Natural killer cell treated with Interleukin-12 subunit alpha and Interleukin-12 subunit beta and Interleukin-15 and Interleukin-18, amount 100 ng/mL, for 72 hours (primary cell): ENCODE data around the gene TROAP. TPM values are rescaled to one million over a fixed set of nuclear protein-coding genes. Genes with fewer than 3 reads are reported as not detected.
"Not testable (repeated sequence)": the region's sequence is repeated elsewhere in the genome, so short reads cannot be mapped to it uniquely, and the experiment has no call there.

Experiments used
- ATAC-seq, 2 donors: fragments of 150-1000 bp; cut with Tn5 transposase in 1 of 2; sonication (Bioruptor Pico), chemical (Tn5 transposase) in 1 of 2; 2 replicates each; pipeline ENCODE4 v1.10.0; 2021
- DNase-seq: peaks from one replicate; pipeline ENCODE4 v3.0.0; 2022; ENCODE audit warnings: low spot score
- H3K27ac Mint-ChIP-seq, 2 donors: 1 replicate in 1 of 2; 2 replicates in 1 of 2; pipeline ENCODE4 v1.8.0; 2022; ENCODE audit warnings: mixed read lengths in 2 of 2, mild to moderate bottlenecking in 1 of 2, moderate library complexity in 1 of 2
- H3K27me3 Mint-ChIP-seq, 2 donors: 1 replicate in 1 of 2; 2 replicates in 1 of 2; pipeline ENCODE4 v1.8.0; 2022; ENCODE audit warnings: mixed read lengths in 2 of 2
- H3K36me3 Mint-ChIP-seq: one replicate; pipeline ENCODE4 v1.8.0; 2022; ENCODE audit warnings: mixed read lengths
- H3K4me1 Mint-ChIP-seq, 2 donors: 1 replicate in 1 of 2; 2 replicates in 1 of 2; pipeline ENCODE4 v1.8.0; 2022; ENCODE audit warnings: low read depth in 2 of 2, mixed read lengths in 2 of 2, mild to moderate bottlenecking in 1 of 2
- H3K4me3 Mint-ChIP-seq: one replicate; pipeline ENCODE4 v1.8.0; 2022; ENCODE audit warnings: mixed read lengths
- H3K9me3 Mint-ChIP-seq: 2 replicates; pipeline ENCODE4 v1.8.0; 2022; ENCODE audit warnings: mixed read lengths
- total RNA-seq, 2 donors: library from RNA; stranded (reverse); gene quantifications; one replicate each; pipeline ENCODE4 v1.2.3, GENCODE V29; 2022

The TROAP gene
- total RNA-seq, 2 donors from 2014 or later, result 37.4 to 103 TPM

- Mint-ChIP-seq H3K36me3 (no peaks in the 10 kb centered on the region), H3K27ac (no peak overlapping the region), H3K4me1 (peaks cover 0 to 10% of the 10 kb centered on the region in 2 donors), H3K9me3 (no peaks in the 10 kb centered on the region), H3K4me3 (no peak overlapping the region), H3K27me3 (peaks cover 17 to 19% of the 10 kb centered on the region in 2 donors)
- DNase-seq (no peak), ATAC-seq (no peak)
Observed at GRCh38 chr12:49330032-49330619, 7.1 kb downstream of the TROAP start.

- Mint-ChIP-seq H3K4me1 (peaks cover 0 to 9% of the 10 kb centered on the region in 2 donors), H3K27me3 (peaks cover 24 to 26% of the 10 kb centered on the region in 2 donors), H3K4me3 (no peak overlapping the region), H3K9me3 (no peaks in the 10 kb centered on the region), H3K27ac (no peak overlapping the region), H3K36me3 (no peaks in the 10 kb centered on the region)
- ATAC-seq (no peak), DNase-seq (no peak)
Observed at GRCh38 chr12:49330631-49331379, 7.8 kb downstream of the TROAP start.

- H3K4me3 Mint-ChIP-seq, result no peak overlapping the region
- no peak for ATAC-seq
- H3K27me3 Mint-ChIP-seq, result peaks cover 24 to 27% of the 10 kb centered on the region in 2 donors
- no peak for DNase-seq
- no peak overlapping the region for H3K27ac Mint-ChIP-seq
- peaks cover 0 to 7% of the 10 kb centered on the region in 2 donors for H3K4me1 Mint-ChIP-seq
- no peaks in the 10 kb centered on the region for H3K36me3 Mint-ChIP-seq
- no peaks in the 10 kb centered on the region for H3K9me3 Mint-ChIP-seq
Observed at GRCh38 chr12:49331380-49332222, 8.5 kb downstream of the TROAP start.

- Mint-ChIP-seq H3K27me3 (peaks cover 32 to 35% of the 10 kb centered on the region in 2 donors), H3K27ac (no peak overlapping the region), H3K9me3 (no peaks in the 10 kb centered on the region), H3K4me3 (no peak overlapping the region), H3K4me1 (peaks cover 6 to 15% of the 10 kb centered on the region in 2 donors), H3K36me3 (no peaks in the 10 kb centered on the region)
- no peak for ATAC-seq
- DNase-seq, result no peak
Observed at GRCh38 chr12:49332441-49332861, 9.4 kb downstream of the TROAP start.

GRCh38 chr12:49332891-49333371 lies 9.9 kb downstream of the TROAP start:
- H3K27ac Mint-ChIP-seq, result no peak overlapping the region
- DNase-seq (no peak), ATAC-seq (no peak)
- peaks cover 11 to 20% of the 10 kb centered on the region in 2 donors for H3K4me1 Mint-ChIP-seq
- peak overlapping the region; percentile 39 for H3K4me3 Mint-ChIP-seq
- H3K27me3 Mint-ChIP-seq, result peaks cover 36 to 40% of the 10 kb centered on the region in 2 donors
- no peaks in the 10 kb centered on the region for H3K9me3 Mint-ChIP-seq
- H3K36me3 Mint-ChIP-seq, result no peaks in the 10 kb centered on the region

DNA sequence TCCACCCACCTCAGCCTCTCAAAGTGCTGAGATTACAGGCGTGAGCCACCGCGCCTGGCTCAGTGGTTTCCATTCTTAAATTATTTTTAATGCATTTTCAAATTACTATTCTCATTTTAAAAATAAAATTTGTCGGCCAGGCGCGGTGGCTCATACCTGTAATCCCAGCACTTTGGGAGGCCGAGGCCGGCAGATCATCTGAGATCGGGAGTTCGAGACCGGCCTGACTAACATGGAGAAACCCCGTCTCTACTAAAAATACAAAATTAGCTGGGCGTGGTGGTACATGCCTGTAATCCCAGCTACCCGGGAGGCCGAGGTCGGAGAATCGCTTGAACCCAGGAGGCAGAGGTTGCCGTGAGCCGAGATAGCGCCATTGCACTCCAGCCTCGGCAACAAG lies 10.7 kb downstream of the TROAP start:
- H3K36me3 Mint-ChIP-seq, H3K27ac Mint-ChIP-seq, ATAC-seq, H3K9me3 Mint-ChIP-seq, DNase-seq, H3K4me3 Mint-ChIP-seq: not testable (repeated sequence)
- Mint-ChIP-seq H3K4me1 (peaks cover 11 to 20% of the 10 kb centered on the region in 2 donors), H3K27me3 (peaks cover 39 to 46% of the 10 kb centered on the region in 2 donors)

- ATAC-seq (no peak), DNase-seq (no peak)
- Mint-ChIP-seq H3K27me3 (peaks cover 41 to 46% of the 10 kb centered on the region in 2 donors), H3K4me3 (no peak overlapping the region), H3K9me3 (no peaks in the 10 kb centered on the region), H3K4me1 (peaks cover 11 to 20% of the 10 kb centered on the region in 2 donors), H3K36me3 (no peaks in the 10 kb centered on the region), H3K27ac (no peak overlapping the region)
Observed at GRCh38 chr12:49334226-49334625, 11.2 kb downstream of the TROAP start.

DNA sequence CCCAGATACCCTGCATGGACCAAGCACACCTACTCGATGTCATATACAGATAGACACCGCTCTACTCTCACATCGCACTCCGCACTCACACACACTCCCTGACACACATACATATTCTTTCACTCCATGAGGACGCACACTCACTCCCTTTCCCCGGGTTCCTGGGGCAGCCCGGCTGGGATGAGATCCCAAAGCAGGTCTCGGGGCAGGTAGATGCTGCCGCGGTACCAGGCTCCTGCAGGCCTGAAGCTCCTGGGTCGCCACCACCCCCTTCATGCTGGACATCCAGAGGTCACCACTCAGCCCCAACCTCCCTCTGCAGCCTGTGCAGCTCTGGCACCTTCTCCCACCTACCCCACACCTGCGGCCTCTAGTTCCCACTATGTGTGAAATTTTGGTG lies 11.6 kb downstream of the TROAP start:
- H3K4me1 Mint-ChIP-seq, result peaks cover 11 to 20% of the 10 kb centered on the region in 2 donors
- H3K4me3 Mint-ChIP-seq, result no peak overlapping the region
- no peak for DNase-seq
- H3K27ac Mint-ChIP-seq, result no peak overlapping the region
- H3K36me3 Mint-ChIP-seq, result no peaks in the 10 kb centered on the region
- ATAC-seq, result no peak
- H3K9me3 Mint-ChIP-seq, result no peaks in the 10 kb centered on the region
- peaks cover 43 to 48% of the 10 kb centered on the region in 2 donors for H3K27me3 Mint-ChIP-seq

DNA sequence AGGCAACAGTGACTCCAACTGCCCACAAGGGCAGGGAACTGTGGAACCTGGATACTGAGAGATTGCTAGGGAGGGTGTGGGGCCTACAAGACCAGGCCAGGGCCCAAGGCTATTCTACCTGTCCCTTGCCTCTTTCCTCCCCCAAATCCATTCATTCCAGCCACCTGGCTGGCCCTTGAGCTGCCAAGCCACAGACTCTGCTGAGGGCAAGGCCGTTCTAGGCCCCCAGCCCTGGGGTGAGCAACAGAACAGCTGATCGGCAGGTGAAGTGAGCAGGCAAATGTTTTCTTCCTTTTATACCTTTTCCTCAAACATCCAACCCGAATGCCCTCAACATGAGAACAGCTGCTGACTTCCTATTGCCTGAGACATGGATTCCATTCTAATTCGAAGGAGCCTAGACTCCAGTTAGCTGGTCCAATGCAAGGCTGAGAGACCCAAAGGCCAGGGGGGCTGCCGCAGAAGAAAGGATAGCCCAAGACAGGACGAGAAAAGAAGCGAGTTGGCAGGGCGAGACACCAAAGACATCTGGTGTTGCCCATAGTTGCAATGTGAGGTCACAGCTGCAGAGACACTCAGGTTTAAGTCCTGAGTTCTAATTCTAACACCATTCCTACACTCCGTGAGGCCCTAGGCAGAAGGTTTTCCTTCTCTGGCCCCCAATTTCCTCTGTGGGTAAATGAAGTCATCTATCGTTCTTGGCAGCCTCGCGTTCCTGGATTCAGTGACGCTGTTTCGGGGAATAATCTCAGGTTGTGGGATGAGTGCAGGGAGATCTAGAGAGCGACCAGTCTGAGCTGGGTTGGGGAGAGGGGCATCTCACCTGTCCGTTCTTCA lies 12.3 kb downstream of the TROAP start:
- no peaks in the 10 kb centered on the region for H3K36me3 Mint-ChIP-seq
- ATAC-seq (no peak), DNase-seq (no peak)
- H3K27me3 Mint-ChIP-seq, result peaks cover 47 to 55% of the 10 kb centered on the region in 2 donors
- H3K4me1 Mint-ChIP-seq, result peaks cover 11 to 20% of the 10 kb centered on the region in 2 donors
- no peaks in the 10 kb centered on the region for H3K9me3 Mint-ChIP-seq
- no peak overlapping the region for H3K4me3 Mint-ChIP-seq
- H3K27ac Mint-ChIP-seq, result no peak overlapping the region

GRCh38 chr12:49335955-49336644 lies 13.0 kb downstream of the TROAP start:
- Mint-ChIP-seq H3K27ac (no peak overlapping the region), H3K4me3 (no peak overlapping the region)

GRCh38 chr12:49336645-49337584 lies 13.9 kb downstream of the TROAP start, which contains the start of gene C1QL4:
TSS of gene C1QL4 (minus strand) at chr12:49337188. CDS start at chr12:49336477, 711 bp downstream.
- no peak within 1 kb of the TSS for H3K27ac Mint-ChIP-seq

More at GRCh38 chr12:49335955-49336644, 13.0 kb downstream of the TROAP start:
- Mint-ChIP-seq H3K9me3 (no peaks in the 10 kb centered on the region), H3K4me1 (peaks cover 11 to 20% of the 10 kb centered on the region in 2 donors), H3K27me3 (peaks cover 54 to 62% of the 10 kb centered on the region in 2 donors), H3K36me3 (no peaks in the 10 kb centered on the region)
- ATAC-seq (no peak), DNase-seq (no peak)

More at GRCh38 chr12:49336645-49337584, 13.9 kb downstream of the TROAP start, which contains the start of gene C1QL4:
- peak; percentile 87 to 92 for ATAC-seq
- H3K36me3 Mint-ChIP-seq, result no peaks in the 10 kb centered on the region
- H3K4me3 Mint-ChIP-seq, result peak within 1 kb of the TSS; percentile 45
- peaks cover 54 to 62% of the 10 kb centered on the region in 2 donors for H3K27me3 Mint-ChIP-seq
- H3K4me1 Mint-ChIP-seq, result peaks cover 11 to 20% of the 10 kb centered on the region in 2 donors
- peak; percentile 86 for DNase-seq
- no peaks in the 10 kb centered on the region for H3K9me3 Mint-ChIP-seq
